HG02678 (cell line): ENCODE data around the gene TSPAN31.
A peak's percentile ranks its signal among the peaks of the same experiment; 100 is the strongest.

Experiments
- ATAC-seq: cut with Tn5 transposase; IDR thresholded peaks from one replicate; pipeline ENCODE4 v1.9.1; 2021; ENCODE audit warnings: mild to moderate bottlenecking, moderate library complexity; ENCODE audit not compliant: unreplicated experiment

Gene TSPAN31

GRCh38 chr12:57735198-57735855 is 9.5 kb upstream of the TSPAN31 start:
- no peak for ATAC-seq

GRCh38 chr12:57735952-57736740 is 8.7 kb upstream of the TSPAN31 start:
- ATAC-seq = no peak

DNA sequence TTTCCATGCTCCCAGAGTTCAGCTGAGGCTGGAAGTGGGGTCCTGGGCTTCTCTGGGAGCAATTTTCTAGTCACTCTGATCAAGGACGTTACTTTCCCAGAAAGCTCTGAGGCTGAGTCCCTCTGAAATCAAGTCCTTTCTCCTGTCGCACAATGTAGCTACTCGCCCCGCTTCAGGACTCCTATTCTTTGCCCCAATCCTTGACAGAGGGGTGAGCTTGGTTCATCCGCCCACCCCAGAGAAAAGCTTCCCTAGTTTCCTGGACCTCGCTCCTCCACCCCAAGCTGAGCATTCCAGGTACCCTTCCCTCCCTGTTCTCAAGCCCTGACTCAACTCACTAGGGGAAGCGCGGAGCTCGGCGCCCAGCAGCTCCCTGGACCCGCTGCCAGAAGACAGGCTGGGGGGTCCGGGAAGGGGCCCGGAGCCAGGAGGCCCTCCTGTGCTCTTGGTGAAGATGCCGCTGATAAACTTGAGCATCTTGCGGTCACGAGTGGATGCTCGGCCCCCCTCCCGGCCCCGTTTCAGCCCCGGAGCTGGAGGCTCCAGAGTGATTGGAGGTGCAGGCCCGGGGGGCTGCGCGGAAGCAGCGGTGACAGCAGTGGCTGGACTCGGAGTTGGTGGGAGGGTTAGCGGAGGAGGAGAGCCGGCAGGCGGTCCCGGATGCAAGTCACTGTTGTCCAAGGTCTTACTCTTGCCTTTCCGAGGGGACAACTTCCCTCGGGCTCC is 7.9 kb upstream of the TSPAN31 start:
- ATAC-seq = no peak

DNA sequence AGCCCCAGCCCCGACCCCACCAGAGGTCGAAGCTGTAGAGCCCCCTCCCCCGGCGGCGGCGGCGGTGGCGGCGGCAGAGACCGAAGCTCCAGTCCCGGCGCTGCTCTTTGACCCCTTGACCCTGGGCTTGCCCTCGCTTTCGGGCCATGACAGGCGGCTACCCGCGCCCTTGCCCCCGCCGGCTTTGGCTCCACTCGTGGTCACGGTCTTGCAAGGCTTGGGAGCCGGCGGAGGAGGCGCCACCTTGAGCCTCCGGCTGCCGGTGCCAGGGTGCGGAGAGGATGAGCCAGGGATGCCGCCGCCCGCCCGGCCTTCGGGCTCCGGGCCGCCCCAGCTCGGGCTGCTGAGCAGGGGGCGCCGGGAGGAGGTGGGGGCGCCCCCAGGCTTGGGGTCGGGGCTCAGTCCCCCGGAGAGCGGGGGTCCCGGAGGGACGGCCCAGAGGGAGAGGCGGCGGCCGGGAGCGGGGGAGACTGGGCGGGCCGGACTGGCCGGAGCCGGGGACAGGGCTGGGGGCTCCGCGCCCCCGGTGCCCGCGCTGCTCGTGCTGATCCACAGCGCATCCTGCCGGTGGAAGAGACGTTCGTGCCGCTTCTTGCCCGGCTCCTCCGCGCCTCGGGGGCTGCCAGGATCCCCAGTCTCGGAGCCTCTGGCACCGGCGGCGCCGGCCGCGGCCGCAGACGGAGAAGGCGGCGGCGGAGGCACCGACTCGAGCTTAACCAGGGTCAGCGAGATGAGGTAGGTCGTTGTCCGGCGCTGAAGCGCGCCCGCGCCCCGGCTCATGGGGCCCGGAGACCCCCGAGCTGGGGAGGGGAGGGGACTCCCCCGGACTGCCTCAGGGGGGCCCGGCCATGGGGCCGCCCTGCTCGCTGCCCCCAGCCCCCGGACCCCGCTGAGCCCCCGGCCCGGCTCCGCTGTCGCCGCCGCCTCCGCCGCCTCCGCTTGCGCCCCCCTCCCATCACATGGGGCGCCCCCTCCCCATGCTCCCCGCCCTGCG is 7.1 kb upstream of the TSPAN31 start:
- no peak for ATAC-seq

DNA sequence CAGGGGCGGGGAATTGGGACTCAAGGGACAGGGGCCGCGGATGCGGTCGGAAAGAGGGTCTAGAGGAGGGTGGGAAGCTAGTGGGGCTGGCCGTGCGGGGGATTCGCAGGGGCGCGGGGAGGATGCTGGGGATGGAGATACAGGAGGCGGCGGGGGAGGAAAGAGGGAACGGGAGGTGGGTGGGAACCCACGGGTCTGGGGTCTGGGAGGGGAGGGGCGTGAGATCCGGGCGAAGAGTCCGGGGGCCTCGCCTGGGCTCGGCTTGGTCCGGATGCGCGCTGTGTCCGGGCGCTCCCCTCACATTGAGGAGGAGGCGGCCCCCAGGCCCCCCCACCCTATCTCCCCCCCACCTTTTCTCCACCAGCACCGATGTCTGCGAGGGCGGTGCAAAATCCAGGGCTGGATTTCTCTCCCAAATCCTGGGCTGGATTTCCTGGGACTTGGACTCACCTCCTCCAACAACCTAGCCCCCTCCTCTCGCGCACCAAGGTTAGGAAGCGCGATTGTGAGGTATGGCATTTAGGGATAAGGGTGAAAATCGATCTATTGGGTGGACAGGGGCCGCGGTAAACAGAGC is 6.1 kb upstream of the TSPAN31 start, which contains the start of gene AGAP2:
TSS of gene AGAP2 (minus strand) at position 82 of the 577 bp plus-strand sequence. CDS start 496 bp downstream, outside the sequence.
- ATAC-seq = no peak

GRCh38 chr12:57739387-57739786 is 5.5 kb upstream of the TSPAN31 start:
- no peak for ATAC-seq

DNA sequence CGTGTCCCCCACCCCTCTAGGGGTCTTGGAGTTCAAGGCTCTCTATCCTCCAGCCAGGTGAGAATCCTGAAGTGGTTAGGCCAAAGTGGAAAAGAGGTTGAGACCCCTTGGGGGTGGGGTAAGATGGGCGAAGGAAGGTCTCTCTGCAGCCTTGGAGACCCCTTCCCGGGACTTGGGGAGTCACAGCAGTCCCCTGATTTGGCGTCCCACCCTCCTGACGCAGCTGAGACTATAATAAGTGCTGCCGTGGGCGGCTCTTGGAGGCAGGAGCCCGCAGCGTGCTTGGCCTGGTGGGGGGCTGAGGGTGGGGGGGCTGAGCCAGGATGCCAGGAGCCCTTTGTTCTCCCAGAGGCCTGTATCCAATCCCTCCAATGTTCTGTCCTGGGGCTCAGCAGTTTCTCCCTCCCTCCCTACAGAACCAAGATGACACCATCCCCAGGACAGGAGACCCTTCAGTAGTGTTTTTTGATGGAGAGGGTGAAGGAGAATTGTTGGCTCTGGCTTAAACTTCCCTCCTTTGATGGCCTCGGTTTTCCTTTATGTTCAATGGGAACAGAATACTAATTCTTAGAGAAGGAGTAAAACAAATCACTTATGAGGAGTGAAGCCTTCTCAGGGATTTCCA is 4.8 kb upstream of the TSPAN31 start:
- ATAC-seq = no peak

GRCh38 chr12:57740656-57741412 is 4.0 kb upstream of the TSPAN31 start:
- peak; percentile 43 for ATAC-seq

DNA sequence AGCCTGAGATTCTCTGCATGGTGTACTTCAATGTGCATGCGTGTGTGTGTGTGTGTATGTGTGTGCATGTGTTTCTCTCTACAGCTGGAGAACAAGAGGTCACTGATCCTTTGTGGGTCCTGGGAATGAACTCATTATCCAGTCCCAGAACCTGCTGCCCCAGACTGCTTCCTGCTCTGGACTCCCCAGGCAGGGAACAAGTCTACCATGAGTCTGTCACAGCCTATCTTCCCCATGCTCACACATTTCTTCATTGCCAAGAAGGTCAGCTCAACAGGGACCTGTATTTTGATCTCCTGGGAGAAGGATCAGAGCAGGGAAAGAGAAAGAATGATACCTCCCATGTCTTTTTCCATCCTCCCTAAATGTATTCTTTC is 3.4 kb upstream of the TSPAN31 start:
- ATAC-seq = no peak

DNA sequence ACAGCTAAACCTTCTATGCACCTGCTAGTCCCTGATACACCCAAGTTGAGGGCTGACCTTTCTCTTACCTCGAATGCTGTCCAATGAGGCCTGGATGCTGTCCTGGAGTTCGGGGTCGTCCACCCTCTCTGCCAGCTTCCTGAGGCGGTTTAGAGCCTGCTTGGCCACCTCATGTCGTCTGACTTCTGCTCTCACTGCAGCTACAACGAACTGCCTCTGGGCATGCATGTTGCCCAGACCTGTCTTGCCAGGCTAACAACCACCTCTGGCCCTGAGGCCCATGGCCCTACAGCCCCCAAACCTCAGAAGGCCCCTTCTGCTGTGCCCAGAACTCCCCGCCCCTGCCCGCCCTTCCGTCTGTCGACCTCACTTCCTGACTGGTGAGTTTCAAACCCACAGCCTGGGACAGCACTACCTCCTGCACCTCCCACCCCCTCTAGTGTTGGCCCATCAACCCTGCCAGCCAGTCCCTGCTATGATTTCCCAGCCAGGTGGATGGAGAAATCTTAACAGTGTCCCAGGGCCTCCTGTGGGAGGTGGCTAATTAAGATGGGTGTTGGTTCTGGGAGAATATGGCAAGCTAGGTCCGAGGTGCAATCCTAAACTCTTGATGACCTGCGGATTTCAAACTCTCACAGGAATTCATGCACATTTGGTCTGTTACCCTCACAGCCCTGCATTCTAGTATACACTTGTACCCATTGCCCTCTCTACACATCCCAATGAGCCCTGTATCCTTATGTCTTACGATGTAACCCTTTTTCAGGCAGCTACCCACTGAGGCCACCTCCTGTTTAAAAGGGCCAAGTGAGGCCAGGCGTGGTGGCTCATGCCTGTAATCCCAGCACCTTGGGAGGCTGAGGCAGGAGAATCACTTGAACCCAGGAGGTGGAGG is 2.7 kb upstream of the TSPAN31 start:
- ATAC-seq = peak; percentile 55

GRCh38 chr12:57743769-57744168 is 1.1 kb upstream of the TSPAN31 start:
- no peak for ATAC-seq

DNA sequence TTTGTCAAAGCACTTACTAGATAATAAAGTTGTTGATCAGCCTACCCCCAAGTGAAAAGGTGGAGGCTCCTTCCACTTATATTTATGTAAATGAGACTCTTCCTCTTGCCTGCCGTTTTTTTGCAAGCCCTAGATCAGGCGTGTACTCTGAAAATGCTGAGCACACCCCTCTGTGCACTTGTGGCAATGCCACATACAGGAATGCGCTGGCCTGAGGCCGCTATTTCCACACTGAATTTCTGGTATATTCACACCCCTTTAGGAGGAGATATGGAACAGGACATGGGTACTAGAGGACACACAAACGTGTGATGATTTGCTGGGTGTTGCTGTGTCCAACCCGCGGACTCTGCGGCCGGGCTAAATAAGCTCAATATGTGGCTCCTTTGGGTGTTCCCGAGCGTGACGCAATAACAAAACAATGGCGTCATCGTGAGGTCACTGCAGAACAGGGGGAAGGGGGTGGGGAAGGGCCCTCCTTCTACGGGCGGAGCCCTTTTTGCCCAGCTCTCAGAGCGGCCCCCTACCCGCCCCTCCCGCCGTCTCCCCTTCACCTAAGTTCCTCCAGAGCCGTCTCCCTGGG is 554 bp upstream of the TSPAN31 start:
- ATAC-seq = peak; percentile 40

DNA sequence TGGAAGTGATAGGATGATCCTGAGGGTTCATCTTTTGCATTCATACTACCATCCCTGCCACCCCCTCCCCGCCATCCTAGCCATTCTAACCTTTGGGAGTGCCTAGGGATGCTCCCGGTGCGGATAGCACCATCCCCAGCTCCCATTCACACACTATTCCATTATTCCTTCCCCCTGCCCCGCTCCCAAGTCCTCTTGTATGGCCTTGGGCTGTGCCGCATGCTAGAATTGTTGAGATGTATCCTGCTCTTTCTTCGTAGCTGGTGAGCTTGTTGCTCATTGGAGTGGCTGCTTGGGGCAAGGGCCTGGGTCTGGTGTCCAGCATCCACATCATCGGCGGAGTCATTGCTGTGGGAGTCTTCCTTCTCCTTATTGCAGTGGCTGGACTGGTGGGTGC is 644 bp downstream of the TSPAN31 start:
- ATAC-seq = no peak

DNA sequence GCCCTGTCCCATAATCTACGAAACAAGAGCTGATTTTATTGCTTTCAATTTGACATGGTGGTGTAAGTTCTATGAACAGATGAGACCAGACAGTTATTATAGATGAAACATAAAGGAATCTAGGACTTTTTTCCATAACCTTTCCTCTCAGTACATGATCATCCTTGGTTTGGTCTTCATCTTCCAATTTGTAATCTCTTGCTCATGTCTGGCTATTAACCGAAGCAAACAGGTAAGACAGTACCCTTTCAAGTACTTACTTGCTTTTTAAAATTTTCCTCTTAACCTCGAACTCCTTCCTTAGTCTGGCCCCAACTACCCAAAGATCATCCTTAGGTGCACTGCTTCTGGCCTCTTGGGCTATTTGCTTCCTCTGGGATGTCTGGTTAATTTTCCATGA is 1.2 kb downstream of the TSPAN31 start:
- no peak for ATAC-seq

DNA sequence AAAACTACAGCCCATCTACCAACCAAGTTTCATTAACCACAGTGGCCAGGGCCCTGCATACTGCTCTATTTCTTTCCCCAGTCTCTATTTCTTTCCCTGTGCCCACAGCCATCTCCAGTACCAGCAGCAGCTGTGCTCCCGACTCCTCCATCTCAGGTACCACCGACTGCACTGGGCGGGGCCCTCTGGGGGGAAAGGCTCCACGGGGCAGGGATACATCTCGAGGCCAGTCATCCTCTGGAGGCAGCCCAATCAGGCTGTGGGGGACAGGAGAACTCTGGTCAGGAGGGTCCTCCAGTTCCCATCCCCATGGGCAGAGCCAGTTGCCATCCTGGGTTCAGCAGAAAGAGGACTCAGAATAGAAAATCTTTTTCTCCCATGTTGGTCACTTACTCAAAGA is 4.2 kb downstream of the TSPAN31 start:
- ATAC-seq = no peak

DNA sequence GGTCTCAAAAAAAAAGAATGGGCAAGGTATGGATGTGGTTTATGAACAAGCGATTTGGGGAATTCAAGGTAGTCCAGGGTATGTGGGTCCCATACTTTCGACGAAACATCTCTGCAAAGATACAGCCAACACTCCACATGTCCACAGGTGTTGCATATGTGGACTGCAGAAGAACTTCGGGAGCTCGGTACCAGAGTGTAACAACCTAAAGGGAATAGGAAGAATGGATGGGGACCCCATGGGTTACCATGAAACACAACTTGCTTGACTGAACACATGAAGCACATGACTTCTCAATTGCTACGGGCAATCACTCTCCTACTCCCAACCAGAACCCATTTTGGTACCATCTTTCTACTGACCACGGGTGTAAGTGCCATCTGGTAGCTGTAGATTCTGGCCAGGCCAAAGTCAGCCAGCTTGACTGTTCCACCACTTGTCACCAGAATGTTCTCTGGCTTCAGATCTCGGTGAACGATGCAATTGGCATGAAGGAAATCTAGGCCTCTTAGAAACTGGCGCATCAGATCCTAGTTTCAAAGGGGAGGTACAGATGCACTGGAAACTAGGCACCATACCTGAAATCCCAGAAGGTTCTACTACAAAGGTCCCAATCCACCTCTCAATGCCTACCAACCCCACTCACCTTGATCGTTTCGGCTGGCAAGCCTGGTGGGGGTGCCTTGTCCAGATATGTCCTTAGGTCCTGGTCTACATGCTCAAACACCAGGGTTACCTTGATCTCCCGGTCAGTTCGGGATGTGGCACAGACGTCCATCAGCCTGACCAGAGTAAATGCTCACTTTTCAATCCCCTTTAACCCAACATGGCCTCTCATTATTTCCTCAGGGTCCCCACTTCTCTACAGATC is 6.0 kb downstream of the TSPAN31 start:
- no peak for ATAC-seq

DNA sequence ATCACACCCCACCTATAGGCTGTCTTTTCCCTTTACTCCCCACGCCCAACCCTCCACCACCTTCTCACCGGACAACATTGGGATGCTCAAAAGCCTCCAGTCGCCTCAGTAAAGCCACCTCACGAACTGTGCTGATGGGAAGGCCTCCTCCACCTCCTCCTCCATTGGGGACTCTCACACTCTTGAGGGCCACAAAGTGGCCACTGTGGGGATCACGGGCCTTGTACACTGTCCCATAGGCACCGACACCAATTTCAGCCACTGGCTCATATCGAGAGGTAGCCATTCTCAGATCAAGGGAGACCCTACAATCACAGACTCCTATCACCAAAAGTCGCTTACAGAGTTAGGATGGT is 6.6 kb downstream of the TSPAN31 start:
- no peak for ATAC-seq
